ENCODE measurements around the gene GDAP1L1.
A peak's percentile ranks its signal among the peaks of the same experiment; 100 is the strongest.
"Not testable (repeated sequence)": the region's sequence is repeated elsewhere in the genome, so short reads cannot be mapped to it uniquely, and the experiment has no call there.

Gene GDAP1L1

DNA sequence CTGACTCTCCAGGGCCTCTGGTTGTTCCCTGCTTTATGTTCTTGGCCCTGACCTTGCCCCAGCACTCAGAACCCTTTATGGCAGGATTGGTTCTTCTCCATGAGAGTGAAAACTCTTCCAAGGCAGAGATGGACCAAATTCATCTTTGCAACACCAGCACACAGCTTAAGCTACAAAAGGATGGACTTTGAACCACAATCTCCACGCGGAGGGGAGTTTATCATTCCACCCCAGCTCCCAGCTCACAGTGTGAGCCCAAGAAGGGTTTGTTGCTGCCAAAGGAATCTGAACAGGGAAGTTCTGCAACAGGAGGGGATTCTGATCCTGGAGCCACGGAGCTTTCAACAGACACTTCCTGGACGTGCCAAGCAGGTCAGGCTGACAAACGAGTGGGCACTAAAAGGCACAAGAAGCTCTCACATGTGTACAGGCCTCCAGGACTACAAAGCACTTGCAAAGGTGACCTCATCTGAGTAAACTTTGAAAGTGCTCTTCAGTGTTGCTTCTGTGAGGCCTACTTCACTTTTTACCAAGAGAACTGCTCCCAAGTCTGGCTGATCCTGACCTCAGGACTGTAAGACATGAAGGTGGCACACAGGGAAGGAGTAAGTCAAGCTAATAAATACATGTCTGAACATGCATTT, 55.0 kb downstream of the GDAP1L1 start:
- DNase-seq (ENCODE audit: low read depth, low spot score), result no peak

DNA sequence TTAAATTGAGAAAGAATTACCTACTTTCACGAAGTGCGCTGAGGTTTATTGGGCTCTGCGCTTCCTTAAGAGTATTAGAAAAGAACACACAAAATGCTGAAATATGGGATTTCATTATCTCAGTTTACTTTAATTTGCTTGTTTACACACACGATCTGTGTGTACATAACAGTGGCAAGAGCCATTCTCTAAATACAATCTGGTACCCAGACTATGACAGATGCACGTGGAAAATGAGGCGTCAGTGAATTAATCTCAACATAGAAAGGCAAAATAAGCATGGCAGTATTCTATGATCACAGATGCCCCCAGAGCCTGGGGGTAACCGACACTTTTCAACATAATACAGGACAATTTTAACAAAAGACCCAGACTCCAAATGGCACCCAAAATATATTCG, 55.6 kb downstream of the GDAP1L1 start:
- no peak for DNase-seq (ENCODE audit: low read depth, low spot score)

DNA sequence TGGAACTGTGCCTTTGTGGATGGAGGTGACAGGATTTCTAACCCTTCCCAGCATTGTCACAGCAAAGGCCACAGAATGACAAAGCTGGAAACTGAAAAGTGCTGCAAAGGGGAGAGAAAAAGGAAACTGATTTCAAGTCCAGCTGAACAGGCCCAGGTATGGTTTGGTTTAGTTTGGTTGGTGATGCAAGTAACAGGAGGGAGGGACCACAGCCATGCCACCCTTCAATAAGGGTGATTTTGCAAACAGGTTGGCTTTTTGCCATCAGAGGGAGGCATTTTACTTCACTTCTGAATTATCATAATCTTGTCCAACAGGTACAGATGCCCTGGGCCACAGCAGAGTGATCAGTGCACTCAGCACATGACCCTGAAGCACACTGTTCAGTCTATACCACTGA, 57.3 kb downstream of the GDAP1L1 start:
- DNase-seq (ENCODE audit: low read depth, low spot score), result no peak

DNA sequence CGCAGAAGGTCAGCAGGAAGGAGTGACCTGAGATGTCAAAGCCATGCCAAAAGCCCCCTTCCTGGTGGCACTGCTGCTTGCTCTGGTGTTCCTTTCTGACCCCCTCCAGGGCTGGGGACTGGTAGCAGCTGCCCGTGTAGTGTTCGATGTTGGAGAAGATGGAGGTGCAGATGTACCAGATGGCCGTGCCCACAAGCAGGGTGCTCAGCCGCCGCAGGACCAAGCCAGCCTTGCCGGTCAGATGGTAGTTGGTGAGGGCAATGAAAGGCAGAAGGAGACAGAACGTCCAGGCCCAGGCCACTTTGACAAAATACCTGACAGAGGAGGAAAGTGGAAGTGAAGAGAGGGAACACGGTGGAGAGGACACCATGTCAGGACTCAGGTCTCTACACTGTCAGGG, 59.8 kb downstream of the GDAP1L1 start:
- DNase-seq (ENCODE audit: low read depth, low spot score), result no peak

DNA sequence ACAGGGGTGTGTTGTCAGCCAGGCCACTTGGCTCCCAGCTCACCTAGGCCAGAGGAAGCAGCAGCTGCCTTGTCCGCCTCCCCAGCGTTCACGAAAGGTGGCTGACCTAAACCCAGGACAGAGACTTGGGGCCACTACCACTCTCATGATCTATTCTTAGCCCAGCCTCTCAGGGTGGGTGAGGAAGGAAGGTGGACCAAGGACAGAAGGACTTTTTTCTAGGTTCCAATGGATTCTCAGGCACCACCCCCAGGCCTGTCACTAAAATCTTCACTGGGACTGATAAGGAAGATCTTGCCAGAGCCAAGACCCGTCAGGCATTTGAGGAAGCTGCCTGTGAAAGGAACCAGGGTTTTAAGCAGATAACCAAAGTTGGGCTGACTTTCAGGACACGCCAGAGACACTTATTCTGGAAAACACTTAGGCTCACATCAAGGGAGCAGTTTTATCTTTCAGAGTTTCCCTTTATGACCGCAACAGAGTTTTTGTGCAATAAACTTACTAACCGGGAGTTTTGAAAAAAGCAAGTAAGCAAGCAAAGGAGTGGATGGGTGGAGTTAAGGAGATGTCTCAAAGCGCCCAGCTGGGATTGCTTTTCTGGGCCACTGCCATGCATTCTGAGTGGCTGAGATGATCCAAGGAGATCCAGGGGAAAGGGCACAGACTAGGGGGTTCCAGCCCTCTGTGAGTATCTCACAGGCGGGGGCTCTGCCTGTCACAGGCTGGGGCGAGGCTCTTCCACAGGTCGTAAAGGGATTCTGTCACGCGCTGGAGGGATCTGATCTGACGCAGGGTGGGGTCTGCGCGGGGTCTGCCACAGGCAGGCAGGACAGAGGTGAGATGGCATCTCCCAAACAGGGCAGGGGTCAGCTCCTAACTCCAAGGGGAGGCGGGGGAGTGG, 62.9 kb downstream of the GDAP1L1 start:
- no peak for DNase-seq (ENCODE audit: low read depth, low spot score)

DNA sequence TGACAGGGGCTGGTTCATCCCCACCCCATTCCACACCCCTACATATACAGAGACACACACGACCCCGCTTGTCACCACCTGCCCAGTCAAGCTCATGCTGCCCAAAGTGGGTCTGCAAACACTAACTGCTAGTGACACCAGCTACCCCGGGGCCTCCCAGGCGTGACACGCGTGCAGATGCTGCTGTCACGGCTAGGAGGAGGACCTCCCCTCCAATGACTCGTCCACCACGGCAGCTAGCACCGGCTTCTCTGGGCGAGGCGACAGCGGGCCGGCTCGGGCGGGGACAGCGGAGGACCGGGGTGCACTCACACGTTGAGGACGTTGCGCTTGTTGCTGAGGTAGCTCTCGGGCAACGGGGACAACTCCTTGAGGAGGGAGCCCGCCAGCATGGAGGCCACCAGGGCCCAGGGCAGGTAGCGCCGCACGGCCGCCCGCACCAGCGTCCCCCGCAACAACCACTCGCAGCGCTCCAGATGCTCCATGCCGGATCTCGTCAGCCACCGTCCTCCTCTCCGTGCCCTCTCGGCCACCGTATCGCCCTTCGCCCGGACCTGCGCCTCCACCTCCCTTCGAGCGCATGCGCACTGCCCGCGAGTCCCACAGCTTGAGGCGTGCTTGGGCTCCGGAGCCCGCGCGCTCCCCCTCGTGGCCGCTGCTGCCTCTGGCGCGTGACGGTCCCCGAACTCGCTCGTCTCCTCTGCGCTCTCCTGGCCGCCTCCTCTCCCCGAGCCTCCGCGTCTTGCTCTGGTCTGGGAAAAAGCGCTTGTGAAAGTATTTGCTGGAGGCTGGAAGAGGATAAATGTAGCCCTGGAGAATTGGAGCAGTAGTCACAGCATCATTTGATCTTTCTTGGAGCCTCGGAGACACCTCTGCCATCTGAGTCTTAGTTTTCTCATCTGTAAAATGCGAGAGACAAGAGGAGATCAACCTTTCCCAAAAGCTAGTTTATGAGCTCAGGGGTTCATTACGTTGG, 63.8 kb downstream of the GDAP1L1 start, which contains the start of gene FITM2:
Gene FITM2 (minus strand): TSS at position 539 of the 976 bp plus-strand sequence. CDS start 54 bp downstream, at position 485.
- peak; percentile 80 for DNase-seq (ENCODE audit: low read depth, low spot score)

DNA sequence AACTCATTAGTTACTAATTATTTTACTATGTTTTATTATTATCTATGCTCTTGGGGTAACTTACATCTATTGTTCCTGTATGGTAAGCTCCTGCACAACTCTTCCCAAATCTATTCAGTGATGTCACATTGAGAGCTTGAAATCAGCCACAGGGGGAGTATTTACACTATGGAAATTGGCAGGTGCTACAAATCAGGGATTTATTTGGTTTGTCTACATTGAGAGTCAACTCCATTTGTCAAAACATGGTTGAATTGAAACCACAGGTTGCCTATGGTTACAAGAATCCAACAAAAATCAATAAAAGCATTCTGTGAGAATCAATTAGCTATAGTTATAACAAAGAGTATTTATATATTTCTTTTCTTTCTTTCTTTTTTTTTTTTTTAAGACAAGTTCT, 67.8 kb downstream of the GDAP1L1 start:
- no peak for DNase-seq (ENCODE audit: low read depth, low spot score)

DNA sequence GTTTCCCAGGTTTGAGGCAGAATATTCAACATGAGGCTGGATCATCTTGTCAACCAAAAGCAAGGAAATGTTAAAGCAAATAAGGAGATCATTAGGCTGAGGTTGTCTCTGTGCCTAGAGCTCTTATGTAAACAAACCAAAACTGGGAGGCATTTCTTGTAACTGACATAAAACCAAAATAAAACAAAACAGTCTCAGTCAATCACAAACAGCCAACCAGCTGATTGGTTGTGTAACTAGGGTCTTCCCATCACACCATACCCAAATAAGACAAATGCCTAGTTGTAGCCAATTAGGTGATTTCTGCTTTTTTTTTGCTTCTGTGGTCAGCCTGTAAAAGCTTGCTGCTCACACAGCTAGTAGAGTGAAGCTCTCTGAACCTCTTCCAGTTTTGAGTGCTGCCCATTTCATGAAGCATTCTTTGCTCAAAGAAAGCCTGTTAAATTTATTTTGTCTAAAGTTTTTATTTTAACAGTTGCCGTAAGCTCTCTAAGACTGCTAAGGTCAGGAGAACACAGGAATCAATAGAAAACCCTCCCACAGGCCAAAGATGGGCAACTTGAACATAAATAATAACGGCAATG, 72.8 kb downstream of the GDAP1L1 start:
- DNase-seq (ENCODE audit: low read depth, low spot score), result no peak

DNA sequence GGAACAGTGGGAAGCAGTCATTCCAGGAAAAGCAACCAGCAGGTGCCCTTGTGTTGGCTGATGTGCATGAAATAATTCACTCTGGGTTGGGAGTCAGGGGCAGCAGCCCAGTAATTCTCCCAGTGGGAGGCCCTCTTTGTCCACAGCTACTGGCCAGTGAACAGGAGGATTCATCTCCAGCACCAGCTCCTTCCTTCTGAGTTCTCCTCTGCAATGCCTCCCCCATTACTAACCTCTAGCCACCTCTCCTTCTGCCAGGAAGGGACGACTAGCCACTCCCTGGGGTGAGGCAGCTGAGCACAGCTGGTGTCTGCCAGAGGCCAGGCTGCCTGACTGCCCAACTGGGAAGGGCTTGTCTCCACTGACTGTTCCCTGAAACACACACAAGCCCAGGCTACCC, 77.2 kb downstream of the GDAP1L1 start:
- DNase-seq (ENCODE audit: low read depth, low spot score), result no peak

DNA sequence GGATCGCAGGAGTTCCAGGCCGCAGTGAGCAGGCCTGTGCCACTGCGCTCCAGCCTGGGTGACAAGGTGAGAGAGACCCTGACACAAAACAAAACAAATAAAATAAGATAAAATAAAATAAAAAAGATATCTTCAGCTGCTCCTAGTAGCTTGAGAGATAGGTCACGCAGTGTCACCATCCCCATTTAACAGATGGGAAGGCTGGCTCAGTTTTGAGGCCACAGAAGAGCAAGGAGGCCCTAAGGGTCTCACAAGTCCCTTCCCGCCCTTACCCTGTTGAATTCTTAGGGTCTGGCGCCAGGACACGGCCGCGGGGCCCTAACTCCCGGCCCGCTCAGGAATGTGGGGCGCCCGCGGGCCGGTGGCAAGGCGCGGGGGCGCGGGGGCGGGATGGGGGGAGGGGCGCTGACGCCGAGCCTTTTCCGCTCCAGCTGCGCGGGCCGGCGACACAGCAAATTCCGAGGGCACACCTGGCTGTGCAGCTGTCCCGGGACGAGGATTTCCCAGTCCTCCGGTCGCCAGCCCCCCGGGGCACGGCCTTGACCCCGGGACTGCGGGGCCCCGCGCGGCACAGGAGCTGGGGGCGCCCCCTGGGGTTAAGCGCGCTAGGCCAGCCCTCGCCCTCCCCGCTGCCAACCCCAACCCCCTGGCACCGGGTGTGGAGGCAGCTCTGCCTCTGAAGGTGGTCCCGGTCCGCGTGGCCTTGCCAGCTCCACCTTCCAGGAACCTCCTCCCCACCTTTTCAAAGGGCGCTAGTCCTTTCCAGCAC, 79.5 kb downstream of the GDAP1L1 start:
- no peak for DNase-seq (ENCODE audit: low read depth, low spot score)

DNA sequence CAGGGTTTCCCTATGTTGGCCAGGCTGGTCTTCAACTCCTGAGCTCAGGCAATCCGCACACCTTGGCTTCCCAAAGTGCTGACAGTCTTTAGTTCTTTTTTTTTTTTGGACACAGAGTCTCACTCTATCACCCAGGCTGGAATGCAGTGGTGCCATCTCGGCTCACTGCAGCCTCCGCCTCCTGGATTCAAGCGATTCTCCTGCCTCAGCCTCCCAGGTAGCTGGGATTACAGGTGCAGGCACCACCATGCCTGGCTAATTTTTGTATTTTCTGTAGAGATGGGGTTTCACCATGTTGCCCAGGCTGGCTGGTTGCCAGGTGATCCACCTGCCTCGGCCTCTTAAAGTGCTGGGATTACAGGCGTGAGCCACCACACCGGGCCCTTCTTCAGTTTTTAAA, 80.6 kb downstream of the GDAP1L1 start:
- DNase-seq (ENCODE audit: low read depth, low spot score), result not testable (repeated sequence)

DNA sequence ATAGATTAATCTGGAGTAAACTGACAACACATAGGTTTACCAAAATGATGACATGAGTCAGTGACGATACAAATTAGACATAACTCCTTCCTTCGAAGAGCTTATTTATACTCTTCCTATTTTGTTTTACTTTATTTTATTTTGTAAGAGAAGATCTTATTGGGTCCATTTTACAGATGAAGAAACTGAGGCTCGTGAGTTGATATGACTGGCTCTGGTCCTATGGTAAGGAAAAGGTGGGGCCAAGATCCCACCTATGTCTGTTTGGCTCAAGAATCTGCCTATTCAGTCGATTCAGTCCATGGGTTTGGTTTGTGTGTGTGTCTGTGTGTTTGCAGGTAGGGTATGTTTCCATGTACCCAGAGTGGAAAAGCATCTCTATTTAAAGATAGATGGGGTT, 81.3 kb downstream of the GDAP1L1 start:
- no peak for DNase-seq (ENCODE audit: low read depth, low spot score)
